HG03469 (cell line): ENCODE data around the gene SLC8A3.

Source experiments
- ATAC-seq: cut with Tn5 transposase; IDR thresholded peaks from one replicate; pipeline ENCODE4 v1.9.1; 2021; ENCODE audit warnings: mild to moderate bottlenecking, moderate library complexity, moderate number of reproducible peaks; ENCODE audit not compliant: unreplicated experiment

The SLC8A3 gene

DNA sequence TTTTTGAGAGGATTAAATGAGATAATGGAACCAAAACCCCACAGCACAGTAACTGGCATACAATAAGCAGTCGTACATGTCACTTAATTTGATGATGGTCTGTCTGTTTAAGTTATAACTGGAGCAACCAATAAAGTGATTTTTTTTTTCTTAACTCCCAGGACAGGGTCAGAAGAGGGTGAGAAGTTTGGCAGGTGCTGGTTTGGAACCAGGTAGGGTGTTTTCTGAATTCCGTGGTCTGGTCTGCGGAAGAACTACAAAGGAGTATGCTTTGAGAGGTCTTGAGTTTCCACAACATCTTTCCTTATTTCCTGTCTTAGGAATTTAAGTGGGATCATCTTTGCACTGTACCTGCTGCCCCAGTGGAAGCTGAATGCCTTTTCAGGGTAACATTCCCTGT, 111.7 kb downstream of the SLC8A3 start:
- ATAC-seq: no peak

DNA sequence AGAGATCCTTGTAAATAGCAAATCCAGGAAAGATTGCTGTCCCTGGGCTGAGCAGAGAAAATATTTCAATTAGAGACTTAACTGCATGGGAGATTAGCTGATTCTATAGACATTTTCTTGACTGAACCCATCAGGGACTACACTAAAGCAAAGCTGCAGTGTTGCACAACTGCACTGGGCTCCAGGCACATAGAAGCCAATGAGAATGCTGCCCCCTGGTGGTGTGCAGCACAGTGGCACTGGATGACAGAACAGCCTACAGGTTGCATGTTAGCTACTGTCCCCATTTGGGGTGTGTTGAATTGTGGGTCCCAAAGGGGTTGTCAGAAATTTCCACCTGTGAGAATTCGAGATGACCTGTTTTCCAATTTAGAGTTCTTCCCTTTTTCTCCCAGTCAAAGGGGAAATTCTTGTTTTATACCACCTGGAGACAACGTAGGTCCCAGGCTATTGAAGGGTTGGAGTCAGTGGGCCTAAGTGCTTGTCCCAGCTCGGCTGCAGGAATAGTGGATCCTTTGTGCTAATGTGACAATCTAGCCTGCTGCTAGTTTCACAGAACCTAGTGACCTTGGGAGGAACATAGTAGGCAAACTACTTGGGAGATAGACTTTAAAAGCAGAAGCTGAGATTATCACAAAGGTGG, 114.7 kb downstream of the SLC8A3 start:
- no peak for ATAC-seq

DNA sequence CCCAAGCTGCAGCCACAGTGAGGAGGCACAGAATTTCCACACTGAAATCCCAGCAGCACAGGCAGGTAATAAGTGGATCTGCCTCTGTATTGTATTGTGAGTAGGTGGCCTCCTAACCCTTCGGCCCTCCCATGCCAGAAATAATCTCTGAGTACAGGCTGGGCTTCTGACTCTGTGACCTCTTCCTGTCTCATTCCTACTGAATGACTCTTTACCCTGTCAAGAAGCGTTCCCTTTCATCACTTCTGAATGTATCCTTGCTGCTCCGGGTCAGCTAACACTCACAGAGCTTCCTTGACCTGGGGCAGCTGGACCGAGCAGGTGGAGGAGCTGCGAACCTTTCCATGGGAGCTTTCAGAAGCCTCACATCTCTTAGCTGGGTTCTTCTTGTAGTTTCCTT, 119.6 kb downstream of the SLC8A3 start:
- no peak for ATAC-seq

DNA sequence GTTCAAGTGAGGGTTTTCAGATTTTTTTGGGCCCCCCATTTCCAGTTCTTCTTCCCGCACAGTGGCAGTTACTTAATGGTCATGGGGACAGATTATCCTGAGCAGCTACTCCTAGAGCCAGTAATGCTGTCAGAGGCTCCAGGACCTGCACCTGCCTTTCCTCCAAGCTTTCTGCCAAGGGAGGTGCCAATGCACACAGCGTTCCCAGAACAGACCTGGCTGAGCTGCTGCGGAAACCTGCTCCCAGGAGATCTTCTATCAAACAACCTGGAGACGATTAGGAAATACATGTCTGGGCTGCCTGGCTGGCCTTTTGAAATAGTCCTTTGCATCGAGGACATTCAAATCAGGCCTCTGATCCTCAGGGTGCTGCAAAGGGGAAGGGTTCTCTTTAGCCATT, 120.9 kb downstream of the SLC8A3 start:
- no peak for ATAC-seq

DNA sequence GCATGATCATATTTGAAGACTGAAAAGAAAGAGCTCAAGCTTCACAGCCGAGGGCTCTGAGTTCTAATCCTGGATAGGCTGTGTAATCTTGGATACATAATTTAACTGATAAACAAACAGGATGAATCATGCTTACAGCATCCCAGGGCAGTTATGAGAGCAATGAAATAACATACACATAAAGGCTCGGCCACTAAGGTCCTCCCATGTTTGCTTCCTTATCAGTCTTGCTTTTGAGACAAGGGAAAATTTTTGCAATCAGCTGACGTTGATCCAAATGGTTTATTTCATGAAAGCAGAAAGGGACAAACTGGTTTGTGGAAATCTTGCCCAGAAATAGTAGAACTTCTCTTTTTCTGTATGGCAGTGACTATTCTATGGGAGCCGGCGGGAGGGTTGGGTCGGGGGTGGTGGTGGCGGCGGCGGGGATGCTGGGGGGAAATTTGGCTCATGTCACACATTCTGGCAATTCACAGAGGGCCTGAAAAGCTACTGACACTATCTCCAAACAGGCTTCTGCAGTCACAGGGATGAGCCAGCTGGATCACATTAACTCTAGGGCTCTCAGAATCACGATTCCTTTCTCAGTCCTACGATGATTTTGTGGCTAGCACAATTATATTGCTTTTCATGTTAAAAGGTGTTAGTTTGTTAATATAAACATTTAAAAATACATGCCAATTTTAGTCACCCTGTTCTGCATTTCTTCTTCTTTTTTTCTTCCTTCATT, 124.5 kb downstream of the SLC8A3 start:
- no peak for ATAC-seq

DNA sequence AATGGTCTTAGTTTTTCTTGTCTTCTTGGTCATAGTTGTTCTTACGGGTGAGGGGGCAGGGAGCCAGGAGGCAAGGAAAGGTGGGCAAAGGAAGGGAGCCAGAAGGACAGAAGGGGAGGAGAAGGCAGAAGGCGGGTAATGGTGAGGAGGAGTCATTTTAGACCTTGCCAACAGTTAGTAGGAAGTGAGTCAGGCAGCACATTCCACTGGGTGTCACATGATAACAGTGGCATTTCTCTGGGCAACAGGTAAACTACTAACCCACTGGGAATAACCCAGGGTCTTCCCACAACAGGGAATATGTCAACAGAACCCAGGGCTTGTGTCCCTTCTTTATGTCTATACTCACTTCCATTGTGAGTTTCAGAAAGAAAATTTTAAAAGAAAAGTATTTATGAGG, 127.6 kb downstream of the SLC8A3 start:
- ATAC-seq: no peak

DNA sequence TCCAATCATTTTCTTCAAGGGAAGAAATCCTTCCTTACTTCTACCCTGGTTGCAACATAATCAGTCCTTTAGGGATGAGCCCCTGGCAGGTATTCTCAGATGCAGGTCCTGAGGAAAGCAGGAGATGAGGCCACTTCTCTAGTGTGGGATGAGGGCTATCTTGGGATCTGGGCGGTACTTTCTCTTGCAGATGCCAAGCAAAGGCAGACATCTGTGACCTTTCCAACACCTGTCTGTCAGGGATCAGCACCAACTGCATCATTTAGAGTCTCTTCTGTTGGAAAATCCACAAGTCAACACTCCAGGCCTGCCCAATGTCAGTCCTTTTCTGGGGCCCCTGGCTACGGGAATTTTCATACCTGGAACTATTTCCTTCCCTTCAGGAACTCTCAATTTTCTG, 129.2 kb downstream of the SLC8A3 start:
- no peak for ATAC-seq

DNA sequence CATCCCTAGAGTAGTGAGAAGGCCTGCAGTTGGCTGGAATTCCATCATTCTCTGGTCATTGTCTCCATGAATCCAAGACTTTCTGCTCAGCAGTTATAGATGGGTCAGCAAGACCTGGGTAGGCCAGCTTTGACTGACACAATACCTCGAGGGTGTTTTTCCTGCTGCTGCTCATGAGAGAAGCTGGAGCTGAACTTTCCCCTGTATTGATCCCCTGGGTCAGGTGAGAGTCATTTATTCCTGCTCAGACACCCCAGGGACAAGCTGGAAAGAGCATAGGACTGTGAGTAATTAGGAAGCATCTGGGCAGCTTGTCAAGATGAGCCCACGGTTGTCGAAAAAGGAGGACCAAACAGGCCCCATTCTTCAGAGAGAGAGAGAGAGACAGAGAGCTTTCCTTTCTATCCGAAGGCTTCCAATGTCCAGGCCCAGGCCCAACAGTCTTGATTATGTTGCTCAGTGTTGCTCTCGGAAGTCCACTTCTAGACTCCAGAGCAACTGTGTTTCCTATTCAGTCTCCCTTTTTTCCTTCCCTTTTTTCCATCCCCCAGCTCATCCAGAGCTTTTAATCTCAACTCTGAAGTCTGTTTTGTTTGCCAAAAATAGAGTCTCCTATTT, 131.1 kb downstream of the SLC8A3 start:
- ATAC-seq: no peak

DNA sequence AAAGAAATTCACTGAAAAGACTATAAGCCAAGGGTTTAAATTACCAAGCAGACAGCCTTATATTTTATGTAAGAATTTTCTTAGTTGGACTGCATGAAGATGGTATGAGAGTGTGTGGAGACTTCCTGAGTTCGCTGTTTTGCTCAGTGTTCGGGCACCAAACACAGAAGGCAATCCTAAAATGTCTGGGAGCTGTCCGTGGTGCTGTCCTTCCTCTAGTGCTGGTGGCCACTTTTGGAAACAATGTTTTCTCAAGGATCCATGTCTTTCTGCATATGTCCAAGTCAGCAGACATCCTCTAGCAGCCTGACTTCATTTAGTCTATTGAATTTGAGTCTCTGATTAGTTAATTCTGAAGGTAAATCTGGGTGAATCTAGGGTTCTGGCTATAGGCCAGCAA, 135.8 kb downstream of the SLC8A3 start:
- no peak for ATAC-seq

DNA sequence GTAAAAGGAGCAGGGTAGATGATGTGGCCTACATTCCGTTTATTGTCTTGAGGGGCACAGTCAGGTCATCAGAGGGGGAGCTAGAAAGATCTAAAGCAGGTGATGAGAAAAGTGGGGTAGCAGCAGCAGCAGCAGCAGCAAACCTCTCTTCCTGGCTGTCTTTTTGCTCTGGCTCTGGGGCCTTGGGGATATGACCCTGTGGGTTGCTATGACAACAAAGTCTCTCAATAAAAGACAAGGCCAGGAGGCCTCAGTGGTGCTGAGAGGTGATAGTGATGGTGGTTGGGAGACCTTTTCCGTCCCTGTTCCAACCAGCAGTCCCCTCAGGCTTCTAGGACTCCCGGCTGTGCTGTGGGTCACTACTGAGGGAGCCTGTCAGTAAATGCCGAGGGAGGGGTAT, 138.6 kb downstream of the SLC8A3 start:
- no peak for ATAC-seq

DNA sequence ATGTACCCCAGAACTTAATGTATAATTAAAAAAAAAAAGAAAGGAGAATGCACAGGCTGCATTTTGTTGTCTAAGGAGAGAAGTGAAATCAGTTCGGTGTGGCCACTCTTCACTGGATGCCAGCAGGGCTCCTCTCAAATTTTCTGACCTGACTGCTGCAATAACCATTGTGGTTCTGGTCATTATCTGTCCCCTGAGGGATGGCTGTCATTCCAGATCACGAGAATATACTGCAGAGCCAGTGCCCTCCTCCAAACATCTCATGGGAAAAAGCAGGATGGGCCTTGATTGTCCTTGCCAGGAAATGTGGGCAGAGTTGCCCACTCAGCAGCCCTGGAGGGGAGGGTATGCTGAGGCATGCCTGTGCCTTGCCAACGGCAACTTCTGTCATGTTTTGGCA, 139.1 kb downstream of the SLC8A3 start:
- no peak for ATAC-seq

DNA sequence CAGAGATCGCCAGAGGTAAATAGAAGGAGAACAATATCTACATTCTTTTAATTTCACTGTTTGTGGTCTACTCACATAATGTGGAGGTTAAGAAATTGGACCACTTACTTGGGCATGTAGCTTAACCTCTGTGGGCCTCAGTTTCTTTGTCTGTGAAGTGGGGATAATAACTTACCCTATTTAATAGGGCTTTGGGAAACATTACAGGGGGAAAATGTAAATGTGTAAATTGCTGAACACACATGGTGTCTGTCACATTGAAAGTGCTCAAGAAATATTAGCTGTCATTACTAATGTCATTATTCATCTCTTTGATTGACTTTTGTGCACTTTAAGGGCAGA, 140.5 kb downstream of the SLC8A3 start:
- ATAC-seq: no peak

DNA sequence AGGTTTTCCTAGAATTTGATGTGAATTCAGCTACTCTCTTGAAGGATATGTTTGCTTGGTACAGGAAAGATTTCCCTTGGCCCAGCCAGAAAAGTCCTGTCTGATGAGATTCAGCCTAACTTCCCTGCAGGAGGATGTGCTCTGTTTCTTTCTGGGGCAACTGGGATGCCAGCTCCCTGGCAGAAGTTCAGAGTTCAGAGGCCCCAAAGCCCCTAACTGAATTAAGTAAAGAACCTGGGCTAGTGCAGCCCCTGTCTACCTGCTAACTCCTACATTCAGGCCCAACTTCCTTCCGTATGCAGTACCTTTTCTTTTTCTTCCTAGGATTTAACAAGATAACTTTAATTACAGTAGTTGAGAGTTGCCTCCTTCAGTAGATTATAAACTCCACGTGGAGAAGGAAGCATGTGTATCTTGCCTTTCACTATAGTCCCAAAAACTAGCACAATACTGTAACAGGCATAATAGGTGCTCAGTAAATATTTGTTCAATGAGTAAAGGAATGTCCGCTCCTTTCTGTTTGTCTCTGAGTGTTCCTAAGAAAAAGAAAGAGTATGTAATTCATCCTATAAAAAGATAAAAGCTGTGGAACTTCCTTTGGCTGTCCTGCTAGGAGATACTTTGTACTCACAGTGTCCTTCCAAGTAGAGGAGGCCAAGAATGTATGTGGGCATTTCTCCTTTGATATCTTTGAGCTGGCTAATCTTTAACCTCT, 141.0 kb downstream of the SLC8A3 start:
- no peak for ATAC-seq

DNA sequence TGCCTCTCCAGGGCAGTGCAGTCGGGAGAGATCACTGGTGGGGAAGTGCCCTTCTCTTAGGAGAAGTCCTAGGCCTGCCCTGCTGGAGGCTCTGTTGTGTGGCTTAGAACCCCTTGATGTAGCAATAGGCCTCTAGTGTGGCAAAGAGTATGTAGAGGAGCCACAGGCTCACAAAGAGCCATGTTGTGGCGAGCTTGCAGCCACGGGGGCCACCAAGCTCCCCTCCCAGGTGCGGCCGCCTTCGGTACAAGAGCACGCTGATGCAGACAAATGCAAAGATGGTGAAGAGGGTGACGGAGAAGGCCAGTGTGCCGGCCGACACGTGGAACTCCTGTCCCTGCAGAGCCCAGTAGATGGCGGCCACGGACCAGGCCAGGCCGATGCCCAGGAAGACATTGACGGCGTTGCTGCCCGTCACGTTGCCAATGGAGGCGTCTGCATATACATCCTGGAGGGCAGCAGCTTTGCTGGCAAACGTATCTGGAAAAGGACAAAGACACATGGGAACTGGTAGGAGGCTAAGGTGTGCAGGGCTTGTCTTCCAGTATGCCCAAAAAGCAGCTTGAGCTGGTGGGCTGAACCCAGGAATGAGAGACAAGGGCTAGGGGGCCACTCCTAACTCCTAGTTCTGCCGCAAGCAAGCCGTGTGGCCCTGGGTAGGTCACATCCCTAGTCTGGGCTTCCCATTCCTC, 142.8 kb downstream of the SLC8A3 start:
- ATAC-seq: no peak

DNA sequence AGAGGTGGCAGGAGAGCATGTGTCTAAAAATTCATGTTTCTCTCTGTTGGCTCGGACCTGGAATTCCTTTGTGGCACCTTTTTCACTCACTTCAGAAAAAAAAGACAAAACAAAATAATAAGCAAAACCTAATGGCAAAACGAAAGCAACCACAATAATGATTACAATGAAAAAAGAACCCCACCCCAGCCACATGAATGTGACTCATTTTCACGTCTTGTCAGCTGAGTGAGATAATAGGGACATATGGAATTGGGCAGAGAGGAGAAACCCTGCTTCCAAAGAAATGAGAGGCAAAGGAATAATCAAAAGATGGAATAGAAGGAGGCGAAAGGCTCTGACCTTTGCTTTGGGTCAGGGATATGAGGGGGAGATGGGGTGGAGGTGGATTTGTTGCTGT, 143.4 kb downstream of the SLC8A3 start:
- no peak for ATAC-seq

DNA sequence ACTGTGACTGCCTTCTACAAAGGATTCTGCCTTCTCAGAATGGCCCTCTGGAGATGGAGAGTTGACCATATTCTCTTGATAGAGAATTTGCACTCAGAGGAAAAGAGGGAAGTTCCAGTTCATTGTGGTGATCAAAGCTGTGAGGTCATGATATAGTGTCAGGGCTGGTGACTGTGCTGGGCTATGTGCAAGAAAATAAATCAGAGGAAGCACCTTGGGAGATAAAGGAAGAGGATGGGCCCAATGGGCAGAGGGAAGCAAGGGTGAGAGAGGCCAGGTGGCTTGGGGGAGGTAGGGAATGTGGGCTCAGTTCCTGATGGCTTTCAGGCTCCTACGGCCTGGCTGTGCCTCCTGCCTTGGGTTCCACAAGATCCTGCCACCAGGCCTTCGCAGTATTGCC, 145.8 kb downstream of the SLC8A3 start:
- ATAC-seq: no peak

DNA sequence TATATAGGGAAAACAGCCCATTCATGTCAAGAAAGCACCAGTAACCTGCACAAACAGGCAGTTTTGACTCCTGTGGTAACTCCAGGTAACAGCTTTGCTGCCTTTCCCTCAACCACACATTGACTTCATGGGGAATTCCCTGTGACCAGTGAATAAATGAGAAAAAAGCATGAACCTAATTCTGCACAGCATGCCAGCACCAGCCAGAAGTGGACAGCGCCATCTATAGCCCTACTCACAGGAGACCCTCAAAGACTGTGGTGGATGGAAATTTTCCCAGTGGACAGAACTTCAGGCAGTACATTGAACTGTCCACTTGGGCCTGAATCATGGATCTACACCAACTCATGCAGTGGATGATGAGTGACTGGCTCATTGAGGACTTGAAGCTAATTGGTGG, 152.1 kb downstream of the SLC8A3 start:
- no peak for ATAC-seq

DNA sequence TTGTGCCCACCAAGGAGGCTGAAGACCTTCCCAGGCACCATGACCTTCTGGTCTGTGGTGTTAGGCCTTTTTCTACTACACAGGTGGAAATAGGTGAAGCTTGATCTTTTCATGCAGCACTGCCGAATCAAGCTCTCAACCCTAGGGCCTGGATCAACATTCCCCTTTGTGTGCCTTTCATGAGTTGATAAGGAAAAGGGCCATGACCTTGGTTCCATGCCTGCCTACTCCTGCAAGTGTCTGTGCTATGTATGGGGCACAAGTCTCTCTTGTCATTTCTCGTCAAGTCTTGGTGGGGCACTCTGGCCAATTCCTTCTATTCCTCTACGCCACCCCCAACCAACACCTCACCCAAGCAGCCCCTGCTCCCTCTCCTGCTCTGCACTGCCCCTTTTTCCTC, 154.5 kb downstream of the SLC8A3 start:
- no peak for ATAC-seq

DNA sequence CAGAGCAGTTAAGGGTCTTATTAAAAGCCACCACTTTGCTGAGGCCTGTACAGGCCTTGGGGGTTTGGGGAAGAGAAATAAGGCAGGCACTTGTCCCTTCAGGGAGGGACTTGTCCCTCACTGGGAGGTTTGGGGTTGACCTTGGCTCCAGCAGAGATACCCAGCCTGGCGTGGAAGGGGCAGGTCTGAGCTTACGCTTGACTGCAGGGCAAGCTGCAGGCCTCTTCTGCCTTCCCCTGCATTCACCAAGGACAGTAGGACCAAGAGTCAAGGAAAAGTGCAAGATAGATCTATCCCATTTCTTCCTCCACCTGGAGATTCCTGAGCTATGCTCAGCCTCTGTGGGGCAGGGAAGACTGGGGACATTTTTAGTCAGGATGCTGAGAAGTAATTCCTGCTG, 155.2 kb downstream of the SLC8A3 start:
- no peak for ATAC-seq

DNA sequence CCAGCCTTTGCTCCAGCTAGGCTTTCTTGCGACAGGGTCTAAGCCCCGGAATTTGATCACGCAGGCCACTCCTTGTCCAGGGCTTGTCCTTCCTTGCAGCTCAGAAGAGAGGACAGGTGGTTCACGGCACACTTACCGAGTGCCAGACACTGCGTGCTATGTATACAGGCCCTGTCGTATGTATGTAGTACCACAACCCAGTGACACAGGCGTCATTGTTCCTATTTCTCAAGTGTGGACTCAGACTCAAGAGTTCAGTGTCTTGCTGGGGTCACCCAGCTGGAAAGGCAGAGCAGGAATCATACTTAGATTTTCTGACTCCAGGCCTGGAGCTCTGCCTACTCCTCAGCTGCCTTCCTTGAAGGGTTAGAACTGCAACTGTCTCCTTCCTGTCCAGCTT, 155.6 kb downstream of the SLC8A3 start:
- no peak for ATAC-seq

DNA sequence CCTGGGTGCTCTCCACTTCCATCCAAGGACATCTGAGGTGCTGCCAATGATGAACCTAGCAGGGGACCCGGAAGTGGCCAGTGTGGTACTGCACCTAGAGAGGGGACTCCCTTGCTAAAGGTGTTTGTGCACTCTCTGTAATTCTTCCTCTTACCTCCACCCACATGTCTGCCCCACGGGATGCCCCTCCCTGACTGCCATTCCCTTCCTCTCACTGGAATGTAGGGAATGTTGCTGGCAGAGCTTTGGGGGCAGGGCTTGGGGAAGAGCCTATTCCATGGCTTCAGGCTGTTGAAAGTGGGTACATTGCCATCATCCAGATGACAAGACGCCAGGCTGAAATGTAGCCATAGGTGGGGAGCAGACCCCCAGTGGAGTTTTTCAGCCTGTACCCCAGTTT, 156.3 kb downstream of the SLC8A3 start:
- ATAC-seq: no peak
